HK-2 (cell line): ENCODE measurements around the gene CEP170B.

ENCODE experiments used
- DNase-seq: peaks from one replicate; pipeline ENCODE4 v3.0.0-alpha.2; 2018; ENCODE audit not compliant: unreplicated experiment

The CEP170B gene

GRCh38 chr14:104867371-104868059 lies 2.4 kb downstream of the CEP170B start:
- no peak for DNase-seq

GRCh38 chr14:104868060-104868740 lies 3.1 kb downstream of the CEP170B start:
- no peak for DNase-seq

- no peak for DNase-seq
These were observed 3.9 kb downstream of the CEP170B start for GRCh38 chr14:104868811-104869572.

- DNase-seq, result no peak
These were observed 4.8 kb downstream of the CEP170B start for GRCh38 chr14:104869669-104870367.

- no peak for DNase-seq
These were observed 5.5 kb downstream of the CEP170B start for GRCh38 chr14:104870368-104871144.

GRCh38 chr14:104871145-104871655 lies 6.1 kb downstream of the CEP170B start:
- DNase-seq, result no peak

GRCh38 chr14:104871656-104872468 lies 6.8 kb downstream of the CEP170B start:
- DNase-seq, result no peak

GRCh38 chr14:104872469-104873341 lies 7.6 kb downstream of the CEP170B start:
- DNase-seq, result no peak

- DNase-seq, result no peak
These were observed 8.4 kb downstream of the CEP170B start for GRCh38 chr14:104873380-104874055.

- no peak for DNase-seq
These were observed 9.1 kb downstream of the CEP170B start for GRCh38 chr14:104874110-104874531.

- no peak for DNase-seq
These were observed 9.7 kb downstream of the CEP170B start for GRCh38 chr14:104874571-104875411.

- DNase-seq, result no peak
These were observed 10.3 kb downstream of the CEP170B start for GRCh38 chr14:104875412-104875751.

GRCh38 chr14:104875811-104876210 lies 10.7 kb downstream of the CEP170B start:
- no peak for DNase-seq

GRCh38 chr14:104876251-104876699 lies 11.2 kb downstream of the CEP170B start:
- peak; percentile 52 for DNase-seq

- DNase-seq, result no peak
These were observed 12.2 kb downstream of the CEP170B start for GRCh38 chr14:104877066-104877805.

GRCh38 chr14:104877806-104878550 lies 12.9 kb downstream of the CEP170B start:
- DNase-seq, result no peak
